ENCODE results near the gene ABLIM1. TPM values are rescaled to one million over a fixed set of nuclear protein-coding genes. Genes with fewer than 3 reads are reported as not detected.

The ABLIM1 gene
- total and polyA plus RNA-seq, 10 of the 15 experiments (the other 5 are each of a cell fraction or from before 2014, with no cell fraction given): 14.2 to 50.5 (median 28.1) TPM

DNA sequence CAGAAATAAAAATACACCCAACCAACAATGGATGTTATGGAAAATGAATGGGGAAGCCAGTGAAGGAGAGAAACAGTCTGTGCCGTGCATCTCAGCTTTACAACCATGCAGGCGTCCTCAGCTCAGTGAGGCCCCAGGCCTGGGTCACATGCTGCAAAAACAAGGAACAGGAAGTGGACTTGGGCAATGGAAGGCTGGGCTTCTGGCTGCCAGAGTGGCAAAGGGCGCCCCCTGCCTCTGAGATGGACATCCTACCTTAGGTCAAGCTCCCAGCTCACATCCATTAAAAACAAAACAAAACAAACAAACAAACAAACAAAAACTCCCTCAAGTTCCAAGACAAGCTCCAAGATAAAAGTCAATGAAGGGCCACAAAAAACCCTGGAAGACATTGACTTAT is 199.1 kb downstream of the ABLIM1 start (continued):
- no peak for TF ChIP-seq NBN (IDR thresholded peaks at IDR 0.05)
- TF ChIP-seq, protein P1, sequence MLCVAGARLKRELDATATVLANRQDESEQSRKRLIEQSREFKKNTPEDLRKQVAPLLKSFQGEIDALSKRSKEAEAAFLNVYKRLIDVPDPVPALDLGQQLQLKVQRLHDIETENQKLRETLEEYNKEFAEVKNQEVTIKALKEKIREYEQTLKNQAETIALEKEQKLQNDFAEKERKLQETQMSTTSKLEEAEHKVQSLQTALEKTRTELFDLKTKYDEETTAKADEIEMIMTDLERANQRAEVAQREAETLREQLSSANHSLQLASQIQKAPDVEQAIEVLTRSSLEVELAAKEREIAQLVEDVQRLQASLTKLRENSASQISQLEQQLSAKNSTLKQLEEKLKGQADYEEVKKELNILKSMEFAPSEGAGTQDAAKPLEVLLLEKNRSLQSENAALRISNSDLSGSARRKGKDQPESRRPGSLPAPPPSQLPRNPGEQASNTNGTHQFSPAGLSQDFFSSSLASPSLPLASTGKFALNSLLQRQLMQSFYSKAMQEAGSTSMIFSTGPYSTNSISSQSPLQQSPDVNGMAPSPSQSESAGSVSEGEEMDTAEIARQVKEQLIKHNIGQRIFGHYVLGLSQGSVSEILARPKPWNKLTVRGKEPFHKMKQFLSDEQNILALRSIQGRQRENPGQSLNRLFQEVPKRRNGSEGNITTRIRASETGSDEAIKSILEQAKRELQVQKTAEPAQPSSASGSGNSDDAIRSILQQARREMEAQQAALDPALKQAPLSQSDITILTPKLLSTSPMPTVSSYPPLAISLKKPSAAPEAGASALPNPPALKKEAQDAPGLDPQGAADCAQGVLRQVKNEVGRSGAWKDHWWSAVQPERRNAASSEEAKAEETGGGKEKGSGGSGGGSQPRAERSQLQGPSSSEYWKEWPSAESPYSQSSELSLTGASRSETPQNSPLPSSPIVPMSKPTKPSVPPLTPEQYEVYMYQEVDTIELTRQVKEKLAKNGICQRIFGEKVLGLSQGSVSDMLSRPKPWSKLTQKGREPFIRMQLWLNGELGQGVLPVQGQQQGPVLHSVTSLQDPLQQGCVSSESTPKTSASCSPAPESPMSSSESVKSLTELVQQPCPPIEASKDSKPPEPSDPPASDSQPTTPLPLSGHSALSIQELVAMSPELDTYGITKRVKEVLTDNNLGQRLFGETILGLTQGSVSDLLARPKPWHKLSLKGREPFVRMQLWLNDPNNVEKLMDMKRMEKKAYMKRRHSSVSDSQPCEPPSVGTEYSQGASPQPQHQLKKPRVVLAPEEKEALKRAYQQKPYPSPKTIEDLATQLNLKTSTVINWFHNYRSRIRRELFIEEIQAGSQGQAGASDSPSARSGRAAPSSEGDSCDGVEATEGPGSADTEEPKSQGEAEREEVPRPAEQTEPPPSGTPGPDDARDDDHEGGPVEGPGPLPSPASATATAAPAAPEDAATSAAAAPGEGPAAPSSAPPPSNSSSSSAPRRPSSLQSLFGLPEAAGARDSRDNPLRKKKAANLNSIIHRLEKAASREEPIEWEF (IDR thresholded peaks at IDR 0.05; ENCODE audit: insufficient replicate concordance, low read depth, low read length): no peak

DNA sequence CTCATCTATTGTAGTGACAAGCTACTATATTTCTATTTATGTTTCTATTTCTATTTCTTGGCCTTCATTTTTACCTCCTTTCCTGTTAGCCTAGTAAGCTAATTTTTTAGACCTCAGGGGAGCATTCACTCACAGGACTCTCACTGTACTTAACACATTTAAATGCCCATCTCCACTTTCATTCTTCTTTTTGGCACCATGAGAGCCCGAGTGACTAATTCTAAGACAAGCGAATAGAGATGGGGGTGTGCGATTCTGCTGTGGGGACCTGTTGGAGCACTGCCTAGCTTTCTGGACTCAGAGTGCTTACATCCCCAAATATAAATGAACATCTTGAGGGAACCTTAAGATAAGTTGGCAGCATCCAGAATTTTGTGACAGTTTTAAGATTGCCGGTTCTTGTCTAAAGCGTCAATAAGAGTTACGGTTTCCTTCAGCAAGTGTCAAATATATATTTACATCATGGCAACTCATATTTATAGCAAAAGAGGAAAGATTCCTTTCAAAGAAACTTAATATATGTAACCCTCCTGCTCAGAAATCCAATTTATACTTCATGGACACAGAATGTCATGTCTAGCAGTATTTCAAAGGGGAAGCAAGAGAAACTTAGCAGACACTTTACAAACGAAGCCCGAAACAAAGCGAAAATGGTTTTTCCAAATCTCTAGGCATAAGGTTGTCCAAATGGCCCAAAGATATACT is 199.7 kb downstream of the ABLIM1 start:
- no peak for ATAC-seq
- SMC1A ChIA-PET (ENCODE audit: uncharacterized antibody, unreplicated experiment): interaction anchor here (0.8 to 2.3 kb wide), 6 partner anchors 14 to 155 kb away, joined by 3 to 30 read pairs (median 4); no protein-coding TSS in a partner anchor
- H4K20me1 ChIP-seq (ENCODE audit: control insufficient read depth, insufficient read depth): no peaks in the 10 kb centered on the region
- H3K36me3 ChIP-seq (ENCODE audit: control insufficient read depth in 2 of 2, insufficient read depth in 2 of 2, low read length in 1 of 2): no peaks in the 10 kb centered on the region; a peak in 1 of 4 replicates
- POLR2A ChIA-PET: interaction anchor here (1.0 kb wide), 1 partner anchor 155 kb away, joined by 3 read pairs; no protein-coding TSS in a partner anchor
- no peaks in the 10 kb centered on the region for H3K9me3 ChIP-seq (replicated peaks; ENCODE audit: control insufficient read depth, insufficient read depth, low read length)
- no peak overlapping the region for H3K4me3 ChIP-seq
- no peak overlapping the region for H3K27ac ChIP-seq (ENCODE audit: control insufficient read depth, insufficient read depth)
- 81% methylated on average over 9 of the region's 9 CpGs for WGBS (ENCODE audit: insufficient coverage, insufficient replicate concordance, low lambda C conversion rate, missing lambda C conversion rate)
- no peaks in the 10 kb centered on the region for H3K4me1 ChIP-seq (ENCODE audit: control insufficient read depth, insufficient read depth, low read length)
- no peak overlapping the region for H2AFZ ChIP-seq (ENCODE audit: control insufficient read depth, low read depth, low read length)
- no peaks in the 10 kb centered on the region for H3K79me2 ChIP-seq (ENCODE audit: control insufficient read depth, insufficient read depth, low read length)
- H3K27me3 ChIP-seq (replicated peaks in 1 of 2; ENCODE audit: control insufficient read depth in 2 of 2, insufficient read depth in 2 of 2, low read length in 1 of 2): no peaks in the 10 kb centered on the region
- no peak for DNase-seq (ENCODE audit: low read depth, low spot score)
- peak; percentile 38 for FAIRE-seq
- in situ Hi-C loops (cut with MboI): no loop called here
- no TSS peak for BruUV-seq (replicated peaks)
- intact Hi-C loops (cut with micrococcal nuclease; ENCODE audit: unreplicated experiment): no loop called here
- no peak overlapping the region for H3K9ac ChIP-seq (ENCODE audit: control insufficient read depth, insufficient read depth, low read length)
- no peak overlapping the region for H3K4me2 ChIP-seq (ENCODE audit: control insufficient read depth, insufficient read depth)
- RAD21 ChIA-PET (ENCODE audit: unreplicated experiment): interaction anchor here (0.8 to 2.1 kb wide), 11 partner anchors 13 to 671 kb away, joined by 3 to 40 read pairs (median 3); partner anchors contain the start of gene CCDC186
- CTCF ChIA-PET: interaction anchor here (0.6 to 3.0 kb wide), 13 partner anchors 9 to 659 kb away, joined by 3 to 45 read pairs (median 4); no protein-coding TSS in a partner anchor
- TF ChIP-seq IRF4 (IDR thresholded peaks at IDR 0.05; ENCODE audit: low read depth, low read length) (no peak), KAT2A (conservative IDR thresholded peaks at IDR 0.05; ENCODE audit: control insufficient read depth, low read depth, low read length) (no peak), SP1 (IDR thresholded peaks at IDR 0.05; ENCODE audit: low read depth, low read length) (no peak), NRF1 (conservative IDR thresholded peaks at IDR 0.05; ENCODE audit: low read depth, low read length) (no peak), CHD2 (IDR thresholded peaks at IDR 0.05; ENCODE audit: borderline replicate concordance, low read depth, low read length) (no peak), IKZF1 (conservative IDR thresholded peaks at IDR 0.05) (no peak), ZNF24 (IDR thresholded peaks at IDR 0.05) (no peak), SIN3A (IDR thresholded peaks at IDR 0.05; ENCODE audit: low read depth, low read length) (no peak), RB1 (IDR thresholded peaks at IDR 0.05; ENCODE audit: borderline replicate concordance) (no peak), TBL1XR1 (IDR thresholded peaks at IDR 0.05; ENCODE audit: low read depth, low read length) (no peak)
- TF ChIP-seq, protein P2, sequence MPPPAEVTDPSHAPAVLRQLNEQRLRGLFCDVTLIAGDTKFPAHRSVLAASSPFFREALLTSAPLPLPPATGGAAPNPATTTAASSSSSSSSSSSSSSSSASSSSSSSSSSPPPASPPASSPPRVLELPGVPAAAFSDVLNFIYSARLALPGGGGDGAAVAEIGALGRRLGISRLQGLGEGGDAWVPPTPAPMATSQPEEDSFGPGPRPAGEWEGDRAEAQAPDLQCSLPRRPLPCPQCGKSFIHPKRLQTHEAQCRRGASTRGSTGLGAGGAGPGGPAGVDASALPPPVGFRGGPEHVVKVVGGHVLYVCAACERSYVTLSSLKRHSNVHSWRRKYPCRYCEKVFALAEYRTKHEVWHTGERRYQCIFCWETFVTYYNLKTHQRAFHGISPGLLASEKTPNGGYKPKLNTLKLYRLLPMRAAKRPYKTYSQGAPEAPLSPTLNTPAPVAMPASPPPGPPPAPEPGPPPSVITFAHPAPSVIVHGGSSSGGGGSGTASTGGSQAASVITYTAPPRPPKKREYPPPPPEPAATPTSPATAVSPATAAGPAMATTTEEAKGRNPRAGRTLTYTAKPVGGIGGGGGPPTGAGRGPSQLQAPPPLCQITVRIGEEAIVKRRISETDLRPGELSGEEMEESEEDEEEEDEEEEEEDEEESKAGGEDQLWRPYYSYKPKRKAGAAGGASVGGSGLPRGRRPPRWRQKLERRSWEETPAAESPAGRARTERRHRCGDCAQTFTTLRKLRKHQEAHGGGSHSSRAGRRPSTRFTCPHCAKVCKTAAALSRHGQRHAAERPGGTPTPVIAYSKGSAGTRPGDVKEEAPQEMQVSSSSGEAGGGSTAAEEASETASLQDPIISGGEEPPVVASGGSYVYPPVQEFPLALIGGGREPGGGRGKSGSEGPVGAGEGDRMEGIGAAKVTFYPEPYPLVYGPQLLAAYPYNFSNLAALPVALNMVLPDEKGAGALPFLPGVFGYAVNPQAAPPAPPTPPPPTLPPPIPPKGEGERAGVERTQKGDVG (CRISPR knock-in tag; IDR thresholded peaks at IDR 0.05): no peak
- TF ChIP-seq, protein P3, sequence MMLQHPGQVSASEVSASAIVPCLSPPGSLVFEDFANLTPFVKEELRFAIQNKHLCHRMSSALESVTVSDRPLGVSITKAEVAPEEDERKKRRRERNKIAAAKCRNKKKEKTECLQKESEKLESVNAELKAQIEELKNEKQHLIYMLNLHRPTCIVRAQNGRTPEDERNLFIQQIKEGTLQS (IDR thresholded peaks at IDR 0.05; ENCODE audit: borderline replicate concordance, extremely low read depth, low read depth, low read length): no peak
